BJ (cell line): ENCODE results near the gene PNMA1. TPM values are rescaled to one million over a fixed set of nuclear protein-coding genes. Genes with fewer than 3 reads are reported as not detected.

Experiments used
- CTCF ChIA-PET: fragments of 350-600 bp; formaldehyde crosslinking; extraction: SDS; loops from one replicate; lab custom pipeline; 2021; ENCODE audit warnings: antibody characterized with exemption, inconsistent platforms; lab: Yijun Ruan, JAX
- POLR2A ChIA-PET: fragments of 300-600 bp; sonication (Branson Sonifier 250); formaldehyde crosslinking; extraction: SDS; loops from one replicate; lab custom pipeline; 2021; ENCODE audit warnings: antibody characterized with exemption; lab: Charles Lee
- DNase-seq: peaks from one replicate; pipeline ENCODE4 v3.0.0-alpha.2; 2011; ENCODE audit warnings: low read depth
- H3K27me3 ChIP-seq: 2 replicates; pipeline ENCODE4 v1.6.0; 2011; ENCODE audit warnings: low read length; ENCODE audit not compliant: control insufficient read depth, insufficient read depth
- H3K36me3 ChIP-seq: 2 replicates; pipeline ENCODE4 v1.5.1; 2011; ENCODE audit warnings: low read length; ENCODE audit not compliant: control insufficient read depth, insufficient read depth
- H3K4me3 ChIP-seq: 2 replicates; pipeline ENCODE4 v1.5.1; 2011; ENCODE audit warnings: low read depth, mild to moderate bottlenecking, control low read depth, low read length
- polyA plus RNA-seq: library from polyadenylated mRNA; depleted of rRNA; stranded (reverse); fragments of >200 nt; gene quantifications from 2 replicates; pipeline ENCODE4 v1.2.3, GENCODE V29; 2011
- TF ChIP-seq, protein P1 (sequence below): IDR thresholded peaks from 2 replicates; pipeline ENCODE4 v1.5.1; 2011; ENCODE audit warnings: low read depth, mild to moderate bottlenecking, control low read depth, inconsistent platforms, low read length, moderate library complexity; ENCODE audit not compliant: insufficient read depth

PNMA1 gene
- polyA plus RNA-seq, 1 experiment: 11.6 TPM

DNA sequence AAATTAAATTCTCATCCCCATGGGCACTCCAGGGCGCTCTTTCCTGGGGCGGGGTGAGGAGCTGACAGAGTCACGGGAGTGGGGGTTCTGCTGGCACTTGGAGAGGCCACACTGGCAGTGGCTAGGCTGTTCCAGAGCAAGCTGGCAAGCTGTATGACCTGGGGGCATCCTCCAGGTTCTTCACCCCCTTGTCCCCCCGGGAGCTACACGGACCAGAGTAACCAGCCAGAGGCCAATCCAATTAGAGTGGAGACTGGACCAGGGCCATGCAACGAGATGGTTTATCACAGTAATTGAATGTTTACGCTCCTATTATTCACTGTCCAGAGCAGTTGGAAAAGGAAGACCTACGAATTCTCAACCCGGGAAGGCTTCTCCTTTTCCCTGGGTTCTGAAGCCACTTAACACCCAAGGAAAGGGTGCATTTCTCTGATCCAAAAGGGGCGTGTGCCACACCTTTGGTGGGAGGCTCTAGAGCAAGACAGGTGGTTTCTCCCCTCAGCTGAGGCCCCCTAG, 43.8 kb upstream of the PNMA1 start:
- POLR2A ChIA-PET: interaction anchor here (0.6 kb wide), 1 partner anchor 138 kb away, joined by 11 read pairs; no protein-coding TSS in a partner anchor
- TF ChIP-seq, protein P1, sequence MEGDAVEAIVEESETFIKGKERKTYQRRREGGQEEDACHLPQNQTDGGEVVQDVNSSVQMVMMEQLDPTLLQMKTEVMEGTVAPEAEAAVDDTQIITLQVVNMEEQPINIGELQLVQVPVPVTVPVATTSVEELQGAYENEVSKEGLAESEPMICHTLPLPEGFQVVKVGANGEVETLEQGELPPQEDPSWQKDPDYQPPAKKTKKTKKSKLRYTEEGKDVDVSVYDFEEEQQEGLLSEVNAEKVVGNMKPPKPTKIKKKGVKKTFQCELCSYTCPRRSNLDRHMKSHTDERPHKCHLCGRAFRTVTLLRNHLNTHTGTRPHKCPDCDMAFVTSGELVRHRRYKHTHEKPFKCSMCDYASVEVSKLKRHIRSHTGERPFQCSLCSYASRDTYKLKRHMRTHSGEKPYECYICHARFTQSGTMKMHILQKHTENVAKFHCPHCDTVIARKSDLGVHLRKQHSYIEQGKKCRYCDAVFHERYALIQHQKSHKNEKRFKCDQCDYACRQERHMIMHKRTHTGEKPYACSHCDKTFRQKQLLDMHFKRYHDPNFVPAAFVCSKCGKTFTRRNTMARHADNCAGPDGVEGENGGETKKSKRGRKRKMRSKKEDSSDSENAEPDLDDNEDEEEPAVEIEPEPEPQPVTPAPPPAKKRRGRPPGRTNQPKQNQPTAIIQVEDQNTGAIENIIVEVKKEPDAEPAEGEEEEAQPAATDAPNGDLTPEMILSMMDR: no peak
- Histone ChIP-seq H3K36me3 (peaks cover 1% of the 10 kb centered on the region; the same call in 1 of the 2 replicates), H3K27me3 (no peaks in the 10 kb centered on the region), H3K4me3 (peak overlapping the region; percentile 69)
- CTCF ChIA-PET: interaction anchor here (0.7 to 3.1 kb wide), 18 partner anchors 8 to 94 kb away, joined by 3 to 23 read pairs (median 4); partner anchors contain the start of gene PTGR2
- no peak for DNase-seq

DNA sequence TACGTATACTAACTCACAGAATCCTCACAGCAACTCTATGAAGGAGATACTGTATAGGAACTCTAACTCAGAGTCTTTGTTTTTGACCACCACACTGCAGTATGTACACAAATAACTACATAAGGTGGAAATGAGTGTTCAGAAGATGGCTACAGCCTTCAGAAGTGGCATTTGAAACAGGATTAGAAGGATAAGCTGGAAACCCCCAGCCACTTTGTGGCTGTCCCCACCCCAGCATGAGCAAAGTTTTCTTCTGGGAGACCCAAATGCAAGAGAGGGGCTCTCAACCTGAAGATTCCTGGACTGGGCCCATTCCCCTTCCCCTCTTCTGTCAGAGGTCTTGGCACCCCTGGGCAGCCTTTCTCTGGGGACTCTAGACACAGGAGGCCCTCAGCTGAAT, 43.2 kb upstream of the PNMA1 start:
- peak overlapping the region; percentile 69; the same call in 1 of the 2 replicates for H3K4me3 ChIP-seq
- peaks cover 1% of the 10 kb centered on the region; the same call in 1 of the 2 replicates for H3K36me3 ChIP-seq
- ChIA-PET CTCF (interaction anchor here (0.7 to 3.1 kb wide), 10 partner anchors 7 to 68 kb away, joined by 3 to 23 read pairs (median 4); no protein-coding TSS in a partner anchor), POLR2A (interaction anchor here (0.6 kb wide), 1 partner anchor 138 kb away, joined by 11 read pairs; no protein-coding TSS in a partner anchor)
- DNase-seq: no peak
- TF ChIP-seq, protein P1: no peak
- no peaks in the 10 kb centered on the region for H3K27me3 ChIP-seq

DNA sequence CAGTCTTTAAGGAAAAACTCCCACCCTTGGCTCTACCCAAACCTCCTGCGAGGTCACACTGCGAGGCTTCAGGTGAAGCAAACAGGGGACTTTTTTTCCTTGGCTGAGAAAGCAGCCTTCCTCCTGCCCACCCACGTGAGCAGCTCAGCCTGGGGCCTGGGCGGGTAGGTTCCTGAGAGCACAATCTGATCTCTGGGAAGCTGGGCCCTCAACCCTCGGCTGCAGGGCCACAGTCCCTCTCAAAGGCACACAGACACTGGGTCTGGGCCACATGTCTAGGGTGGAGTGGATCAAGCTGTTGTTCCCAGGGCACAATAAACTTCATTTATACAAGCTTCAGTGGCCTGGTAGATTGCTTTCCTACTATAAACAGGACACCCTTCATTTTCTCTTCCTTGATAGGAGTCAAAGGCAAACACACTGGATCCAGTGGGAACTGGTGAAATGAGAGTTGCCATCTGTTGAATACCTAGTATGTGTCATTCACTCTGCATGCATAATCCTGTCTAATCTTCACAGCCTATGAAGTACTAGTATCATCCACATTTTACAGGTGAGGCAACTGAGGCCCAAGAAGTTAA, 41.3 kb upstream of the PNMA1 start:
- ChIA-PET POLR2A (no interaction called here), CTCF (interaction anchor here (1.1 to 4.4 kb wide), 5 partner anchors 13 to 71 kb away, joined by 3 to 23 read pairs (median 11); no protein-coding TSS in a partner anchor)
- Histone ChIP-seq H3K4me3 (no peak overlapping the region; the same call in 1 of the 2 replicates), H3K27me3 (no peaks in the 10 kb centered on the region), H3K36me3 (no peaks in the 10 kb centered on the region; the same call in 1 of the 2 replicates)
- no peak for DNase-seq
- TF ChIP-seq, protein P1: no peak

DNA sequence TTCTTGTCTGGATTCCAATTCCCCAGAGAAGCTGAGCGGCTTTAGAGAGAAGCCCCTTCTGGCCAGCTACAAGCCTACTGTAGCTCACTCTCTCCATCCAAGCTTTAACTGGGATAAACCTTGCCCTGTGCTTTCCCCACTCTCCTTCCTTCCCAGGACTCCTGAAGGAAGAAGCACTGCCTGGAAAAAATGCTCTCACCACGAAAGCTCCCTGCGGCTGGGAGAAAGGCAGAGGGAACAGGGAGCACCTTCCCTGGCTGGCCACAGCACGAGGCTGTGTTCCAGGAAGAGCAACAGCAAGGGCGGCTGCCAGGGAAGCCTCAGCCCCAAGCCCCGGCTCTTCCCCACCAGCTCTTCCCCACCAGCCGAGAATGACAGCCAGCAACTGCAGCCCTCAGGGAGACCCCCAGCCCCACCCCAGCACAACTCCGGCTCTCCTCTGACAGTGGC, 40.8 kb upstream of the PNMA1 start:
- no peak for DNase-seq
- CTCF ChIA-PET: interaction anchor here (0.9 to 4.4 kb wide), 7 partner anchors 12 to 72 kb away, joined by 3 to 23 read pairs (median 6); no protein-coding TSS in a partner anchor
- H3K4me3 ChIP-seq: peak overlapping the region; percentile 9; the same call in 1 of the 2 replicates

More for the DNA sequence above, 40.8 kb upstream of the PNMA1 start:
- TF ChIP-seq, protein P1: no peak
- no peaks in the 10 kb centered on the region for H3K27me3 ChIP-seq
- H3K36me3 ChIP-seq: no peaks in the 10 kb centered on the region; the same call in 1 of the 2 replicates
- POLR2A ChIA-PET: interaction anchor here (0.6 to 1.0 kb wide), 2 partner anchors 14 to 42 kb away, joined by 3 read pairs; no protein-coding TSS in a partner anchor
